ENCODE measurements around the gene FSTL5. TPM values are rescaled to one million over a fixed set of nuclear protein-coding genes. Genes with fewer than 3 reads are reported as not detected.

The FSTL5 gene
- total and polyA plus RNA-seq, 2 donors (not counting 3 experiments of a cell fraction or from before 2014, with no cell fraction given), result 1.3 to 1.9 TPM

DNA sequence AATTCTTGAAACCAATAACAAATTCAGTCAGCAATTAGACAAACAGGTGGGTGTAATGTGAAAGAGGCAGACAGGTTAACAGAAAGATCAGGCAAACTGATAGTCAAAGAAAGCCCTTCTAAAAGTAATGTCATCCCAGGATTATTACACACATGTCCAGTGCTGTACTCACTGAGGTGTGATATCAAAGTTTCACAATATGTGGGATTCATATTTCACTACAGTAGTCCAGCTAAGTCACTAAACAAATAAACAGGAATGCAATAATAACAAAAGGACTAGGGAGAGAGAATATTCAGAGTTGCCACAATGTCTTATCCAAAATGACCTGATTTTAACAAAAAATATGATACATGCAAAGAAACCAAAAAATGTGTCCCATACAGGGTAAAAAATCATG is 787.5 kb downstream of the FSTL5 start:
- Histone ChIP-seq H3K27me3 (ENCODE audit: control insufficient read depth in 2 of 2, insufficient read depth in 2 of 2, low read length in 2 of 2) (no peaks in the 10 kb centered on the region), H3K9me3 (replicated peaks; ENCODE audit: control insufficient read depth, insufficient read depth, low read length) (no peaks in the 10 kb centered on the region), H3K9ac (replicated peaks; ENCODE audit: extremely low read depth, insufficient read depth, low read length) (no peak overlapping the region), H3K36me3 (ENCODE audit: control insufficient read depth in 2 of 2, extremely low read depth in 1 of 2, insufficient read depth in 2 of 2, low read length in 2 of 2) (no peaks in the 10 kb centered on the region), H3K4me1 (ENCODE audit: control insufficient read depth, extremely low read depth, insufficient read depth, low read length) (no peaks in the 10 kb centered on the region), H3K79me2 (ENCODE audit: control insufficient read depth, insufficient read depth, low read length) (no peaks in the 10 kb centered on the region), H3K4me3 (replicated peaks in 1 of 3; ENCODE audit: insufficient read depth in 1 of 3, low read depth in 1 of 3, low read length in 3 of 3) (no peak overlapping the region), H3K27ac (ENCODE audit: insufficient read depth, low read depth, low read length) (no peak overlapping the region), H3K4me2 (ENCODE audit: insufficient read depth, low read length) (no peak overlapping the region), H2AFZ (ENCODE audit: low read depth, low read length) (no peak overlapping the region), H4K20me1 (replicated peaks; ENCODE audit: control insufficient read depth, extremely low read depth, insufficient read depth, low read length) (no peaks in the 10 kb centered on the region), H3K9me1 (replicated peaks; ENCODE audit: control insufficient read depth, extremely low read depth, insufficient read depth, low read length) (no peaks in the 10 kb centered on the region)
- dilution Hi-C loops (cut with MboI; ENCODE audit: extremely low pct_ligation_motif_present, low sequenced_read_pairs), result no loop called here
- DNase-seq (ENCODE audit: low read depth, low spot score) (no peak), FAIRE-seq (no peak)
- TF ChIP-seq GATA2 (IDR thresholded peaks at IDR 0.05; ENCODE audit: insufficient read depth, insufficient read length, low read depth, low read length) (no peak), MYC (IDR thresholded peaks at IDR 0.05; ENCODE audit: low read depth, low read length) (no peak), JUN (IDR thresholded peaks at IDR 0.05; ENCODE audit: borderline replicate concordance, insufficient read depth, insufficient read length, low read depth) (no peak), POLR2AphosphoS5 (IDR thresholded peaks at IDR 0.05; ENCODE audit: insufficient read depth, low read depth, low read length) (no peak), FOS (IDR thresholded peaks at IDR 0.05; ENCODE audit: borderline replicate concordance, insufficient read depth, low read length) (no peak), EZH2 (IDR thresholded peaks at IDR 0.05; ENCODE audit: borderline replicate concordance, low read depth, low read length, severe bottlenecking) (no peak), POLR2A (IDR thresholded peaks at IDR 0.05; ENCODE audit: low read depth, low read length) (no peak)
- TF ChIP-seq, protein P1, sequence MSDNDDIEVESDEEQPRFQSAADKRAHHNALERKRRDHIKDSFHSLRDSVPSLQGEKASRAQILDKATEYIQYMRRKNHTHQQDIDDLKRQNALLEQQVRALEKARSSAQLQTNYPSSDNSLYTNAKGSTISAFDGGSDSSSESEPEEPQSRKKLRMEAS (IDR thresholded peaks at IDR 0.05; ENCODE audit: insufficient read depth, insufficient read length), result no peak
- TF ChIP-seq, protein P2, sequence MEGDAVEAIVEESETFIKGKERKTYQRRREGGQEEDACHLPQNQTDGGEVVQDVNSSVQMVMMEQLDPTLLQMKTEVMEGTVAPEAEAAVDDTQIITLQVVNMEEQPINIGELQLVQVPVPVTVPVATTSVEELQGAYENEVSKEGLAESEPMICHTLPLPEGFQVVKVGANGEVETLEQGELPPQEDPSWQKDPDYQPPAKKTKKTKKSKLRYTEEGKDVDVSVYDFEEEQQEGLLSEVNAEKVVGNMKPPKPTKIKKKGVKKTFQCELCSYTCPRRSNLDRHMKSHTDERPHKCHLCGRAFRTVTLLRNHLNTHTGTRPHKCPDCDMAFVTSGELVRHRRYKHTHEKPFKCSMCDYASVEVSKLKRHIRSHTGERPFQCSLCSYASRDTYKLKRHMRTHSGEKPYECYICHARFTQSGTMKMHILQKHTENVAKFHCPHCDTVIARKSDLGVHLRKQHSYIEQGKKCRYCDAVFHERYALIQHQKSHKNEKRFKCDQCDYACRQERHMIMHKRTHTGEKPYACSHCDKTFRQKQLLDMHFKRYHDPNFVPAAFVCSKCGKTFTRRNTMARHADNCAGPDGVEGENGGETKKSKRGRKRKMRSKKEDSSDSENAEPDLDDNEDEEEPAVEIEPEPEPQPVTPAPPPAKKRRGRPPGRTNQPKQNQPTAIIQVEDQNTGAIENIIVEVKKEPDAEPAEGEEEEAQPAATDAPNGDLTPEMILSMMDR (IDR thresholded peaks at IDR 0.05; ENCODE audit: extremely low read depth in 1 of 2, insufficient read depth in 1 of 2, low read depth in 1 of 2, low read length in 2 of 2), result no peak
- ChIA-PET POLR2A (no interaction called here), CTCF (no interaction called here)
- intact Hi-C loops (cut with micrococcal nuclease), result no loop called here
- BruUV-seq (replicated peaks), result no TSS peak

All from endothelial cell of umbilical vein (primary cell).